ENCODE data around the gene CEP112. TPM values are rescaled to one million over a fixed set of nuclear protein-coding genes. Genes with fewer than 3 reads are reported as not detected.

CEP112 gene
- total and polyA plus RNA-seq, 2 of the 13 experiments (the other 11 are each of a cell fraction or from before 2014, with no cell fraction given): 1.2 to 3.4 TPM

GRCh38 chr17:66228887-66229782 lies 37.2 kb upstream of the CEP112 start, which contains the start of gene APOH (continued):
- 0 out of 2 replicates have a peak, but pooled peaks have one; percentile 51 for TF ChIP-seq MLXIP (CRISPR knock-in tag; IDR thresholded peaks at IDR 0.05; ENCODE audit: borderline replicate concordance)
- TF ChIP-seq, protein P1, sequence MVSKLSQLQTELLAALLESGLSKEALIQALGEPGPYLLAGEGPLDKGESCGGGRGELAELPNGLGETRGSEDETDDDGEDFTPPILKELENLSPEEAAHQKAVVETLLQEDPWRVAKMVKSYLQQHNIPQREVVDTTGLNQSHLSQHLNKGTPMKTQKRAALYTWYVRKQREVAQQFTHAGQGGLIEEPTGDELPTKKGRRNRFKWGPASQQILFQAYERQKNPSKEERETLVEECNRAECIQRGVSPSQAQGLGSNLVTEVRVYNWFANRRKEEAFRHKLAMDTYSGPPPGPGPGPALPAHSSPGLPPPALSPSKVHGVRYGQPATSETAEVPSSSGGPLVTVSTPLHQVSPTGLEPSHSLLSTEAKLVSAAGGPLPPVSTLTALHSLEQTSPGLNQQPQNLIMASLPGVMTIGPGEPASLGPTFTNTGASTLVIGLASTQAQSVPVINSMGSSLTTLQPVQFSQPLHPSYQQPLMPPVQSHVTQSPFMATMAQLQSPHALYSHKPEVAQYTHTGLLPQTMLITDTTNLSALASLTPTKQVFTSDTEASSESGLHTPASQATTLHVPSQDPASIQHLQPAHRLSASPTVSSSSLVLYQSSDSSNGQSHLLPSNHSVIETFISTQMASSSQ (IDR thresholded peaks at IDR 0.05; ENCODE audit: low read depth): peak; percentile 99
- TF ChIP-seq, protein P1 (CRISPR knock-in tag; IDR thresholded peaks at IDR 0.05; ENCODE audit: borderline replicate concordance): peak; percentile 99
- peak in 1 of 2 experiments; percentile 93; a peak in 3 of 4 replicates for TF ChIP-seq EP300 (IDR thresholded peaks at IDR 0.05; ENCODE audit: low read depth in 2 of 2, low read length in 2 of 2)
- TF ChIP-seq EP300 (CRISPR knock-in tag; IDR thresholded peaks at IDR 0.05; ENCODE audit: borderline replicate concordance): peak; percentile 34; the same call in 1 of the 2 replicates
- TF ChIP-seq NRL (CRISPR knock-in tag; IDR thresholded peaks at IDR 0.05; ENCODE audit: borderline replicate concordance): no peak
- TF ChIP-seq MED8 (CRISPR knock-in tag; IDR thresholded peaks at IDR 0.05; ENCODE audit: insufficient replicate concordance): no peak
- TF ChIP-seq SRY (CRISPR knock-in tag; IDR thresholded peaks at IDR 0.05): 0 out of 2 replicates have a peak, but pooled peaks have one; percentile 19
- TF ChIP-seq HNF4A (CRISPR knock-in tag; IDR thresholded peaks at IDR 0.05): peak; percentile 66
- peak; percentile 50 for TF ChIP-seq KDM6A (CRISPR knock-in tag; IDR thresholded peaks at IDR 0.05; ENCODE audit: low read depth)
- no peak for TF ChIP-seq SOX6 (IDR thresholded peaks at IDR 0.05)
- peak; percentile 91 for TF ChIP-seq SOX6 (CRISPR knock-in tag; IDR thresholded peaks at IDR 0.05)
- no peak for TF ChIP-seq ZNF318 (CRISPR knock-in tag; IDR thresholded peaks at IDR 0.05)

Measured in HepG2 (cell line).